SK-N-MC (cell line): Measurements from ENCODE around the gene TMEM92.

Experiments used
- EZH2 ChIP-seq: fragments of 200-600 bp; sonication (generic); IDR thresholded peaks from one replicate; pipeline ENCODE4 v1.6.1; 2017; ENCODE audit warnings: antibody characterized with exemption
- POLR2AphosphoS5 ChIP-seq: IDR thresholded peaks from 2 replicates; pipeline ENCODE4 v1.6.1; 2012; ENCODE audit warnings: mild to moderate bottlenecking, low read depth, low read length, borderline replicate concordance

GRCh38 chr17:50237901-50238300, 36.4 kb upstream of the TMEM92 start:
- TF ChIP-seq POLR2AphosphoS5 (no peak), EZH2 (no peak)
